Thoracic aorta (tissue), 2 donors: ENCODE data around the gene IGLL5. TPM values are rescaled to one million over a fixed set of nuclear protein-coding genes. Genes with fewer than 3 reads are reported as not detected.

Experiments
- ATAC-seq: fragments of 150-250 bp; one replicate; pipeline ENCODE4 v1.8.0; 2017; ENCODE audit warnings: low read depth; ENCODE audit not compliant: insufficient number of reproducible peaks, low FRiP score
- DNase-seq: peaks from one replicate; pipeline ENCODE4 v3.0.0-alpha.2; 2020; ENCODE audit warnings: low spot score
- H3K27ac ChIP-seq, 2 donors: fragments of 200-600 bp; sonication (generic); 1 replicate in 1 of 2; 2 replicates in 1 of 2; pipeline ENCODE4 v1.5.1; 2016; ENCODE audit warnings: mild to moderate bottlenecking in 2 of 2, moderate library complexity in 2 of 2
- H3K27me3 ChIP-seq: fragments of 200-600 bp; sonication (generic); replicated peaks from 2 replicates; pipeline ENCODE4 v1.6.0; 2016; ENCODE audit warnings: mild to moderate bottlenecking; ENCODE audit not compliant: insufficient read depth
- H3K36me3 ChIP-seq: fragments of 200-600 bp; sonication (generic); one replicate; pipeline ENCODE4 v1.5.1; 2016
- H3K4me1 ChIP-seq, 2 donors: fragments of 200-600 bp; sonication (generic); 1 replicate in 1 of 2; 2 replicates in 1 of 2; pipeline versions ENCODE4 v1.5.1 to v1.6.0; 2016; ENCODE audit warnings: low read depth in 2 of 2, mild to moderate bottlenecking in 1 of 2; ENCODE audit not compliant: control insufficient read depth in 1 of 2
- H3K4me3 ChIP-seq: fragments of 200-600 bp; sonication (generic); 2 replicates; pipeline ENCODE4 v1.5.1; 2016; ENCODE audit warnings: mild to moderate bottlenecking
- H3K9me3 ChIP-seq: fragments of 200-600 bp; sonication (generic); 2 replicates; pipeline ENCODE4 v1.5.1; 2016
- CTCF ChIP-seq: fragments of 200-600 bp; sonication (generic); IDR thresholded peaks from one replicate; pipeline ENCODE4 v1.5.1; 2019; ENCODE audit warnings: antibody characterized with exemption
- total RNA-seq, 2 donors: library from RNA; depleted of rRNA; stranded (reverse); fragments of >200 nt; gene quantifications; one replicate each; pipeline versions ENCODE4 v1.1.0 to v1.2.3, GENCODE V29; 2016

The IGLL5 gene
- total RNA-seq, 2 donors from 2014 or later = 4.3 TPM; not detected in 1

GRCh38 chr22:22851969-22852368, 35.6 kb upstream of the IGLL5 start:
- Histone ChIP-seq H3K9me3 (no peaks in the 10 kb centered on the region), H3K4me1 (no peaks in the 10 kb centered on the region), H3K36me3 (no peaks in the 10 kb centered on the region), H3K4me3 (no peak overlapping the region), H3K27me3 (no peaks in the 10 kb centered on the region), H3K27ac (no peak overlapping the region)
- ATAC-seq (no peak), DNase-seq (no peak)
- no peak for TF ChIP-seq CTCF

- DNase-seq (no peak), ATAC-seq (no peak)
- no peaks in the 10 kb centered on the region for H3K27me3 ChIP-seq
Observed at GRCh38 chr22:22853713-22854112, 33.9 kb upstream of the IGLL5 start.

GRCh38 chr22:22854466-22854865, 33.1 kb upstream of the IGLL5 start:
- Histone ChIP-seq H3K4me3 (no peak overlapping the region), H3K9me3 (no peaks in the 10 kb centered on the region), H3K27me3 (no peaks in the 10 kb centered on the region), H3K36me3 (no peaks in the 10 kb centered on the region), H3K4me1 (no peaks in the 10 kb centered on the region), H3K27ac (no peak overlapping the region)
- ATAC-seq = no peak
- TF ChIP-seq CTCF = no peak
- DNase-seq = no peak

More at GRCh38 chr22:22853713-22854112, 33.9 kb upstream of the IGLL5 start:
- TF ChIP-seq CTCF = no peak
- Histone ChIP-seq H3K27ac (no peak overlapping the region), H3K4me3 (no peak overlapping the region), H3K4me1 (no peaks in the 10 kb centered on the region), H3K36me3 (no peaks in the 10 kb centered on the region), H3K9me3 (no peaks in the 10 kb centered on the region)

GRCh38 chr22:22855085-22855484, 32.5 kb upstream of the IGLL5 start:
- ATAC-seq = no peak
- Histone ChIP-seq H3K27me3 (no peaks in the 10 kb centered on the region), H3K4me1 (no peaks in the 10 kb centered on the region), H3K36me3 (no peaks in the 10 kb centered on the region), H3K4me3 (no peak overlapping the region), H3K27ac (no peak overlapping the region), H3K9me3 (no peaks in the 10 kb centered on the region)
- DNase-seq = no peak
- no peak for TF ChIP-seq CTCF

GRCh38 chr22:22855617-22856308, 31.9 kb upstream of the IGLL5 start:
- ATAC-seq (no peak), DNase-seq (no peak)
- H3K4me1 ChIP-seq = no peaks in the 10 kb centered on the region
- H3K4me3 ChIP-seq = no peak overlapping the region
- no peak for TF ChIP-seq CTCF
- H3K27me3 ChIP-seq = no peaks in the 10 kb centered on the region
- H3K27ac ChIP-seq = no peak overlapping the region
- no peaks in the 10 kb centered on the region for H3K36me3 ChIP-seq
- no peaks in the 10 kb centered on the region for H3K9me3 ChIP-seq
